Middle frontal gyrus (tissue), 1 donor: ENCODE data around the gene CDH13.

ENCODE experiments used
- DNase-seq: peaks from one replicate; pipeline ENCODE4 v3.0.0-alpha.2; 2015; ENCODE audit warnings: low spot score; ENCODE audit errors: extremely low spot score

Gene CDH13

GRCh38 chr16:82694239-82694874, 67.6 kb downstream of the CDH13 start:
- DNase-seq: no peak

GRCh38 chr16:82695806-82696205, 69.0 kb downstream of the CDH13 start:
- no peak for DNase-seq

GRCh38 chr16:82699260-82699659, 72.5 kb downstream of the CDH13 start:
- no peak for DNase-seq

- DNase-seq: no peak
These were observed 73.1 kb downstream of the CDH13 start for GRCh38 chr16:82699711-82700495.

GRCh38 chr16:82700541-82701235, 73.9 kb downstream of the CDH13 start:
- no peak for DNase-seq

- no peak for DNase-seq
These were observed 74.7 kb downstream of the CDH13 start for GRCh38 chr16:82701442-82701955.

- no peak for DNase-seq
These were observed 76.4 kb downstream of the CDH13 start for GRCh38 chr16:82703161-82703560.

- no peak for DNase-seq
These were observed 77.4 kb downstream of the CDH13 start for GRCh38 chr16:82703871-82704768.

GRCh38 chr16:82709987-82710386, 83.2 kb downstream of the CDH13 start:
- DNase-seq: no peak

- DNase-seq: no peak
These were observed 87.0 kb downstream of the CDH13 start for GRCh38 chr16:82713778-82714177.

GRCh38 chr16:82715160-82715559, 88.4 kb downstream of the CDH13 start:
- DNase-seq: no peak

GRCh38 chr16:82715833-82716232, 89.1 kb downstream of the CDH13 start:
- DNase-seq: no peak

- DNase-seq: no peak
These were observed 89.6 kb downstream of the CDH13 start for GRCh38 chr16:82716361-82716855.

- DNase-seq: no peak
These were observed 93.6 kb downstream of the CDH13 start for GRCh38 chr16:82720414-82720813.

GRCh38 chr16:82726306-82726705, 99.5 kb downstream of the CDH13 start:
- DNase-seq: no peak

- no peak for DNase-seq
These were observed 102.1 kb downstream of the CDH13 start for GRCh38 chr16:82728901-82729300.

- DNase-seq: no peak
These were observed 104.1 kb downstream of the CDH13 start for GRCh38 chr16:82730901-82731300.

- DNase-seq: no peak
These were observed 105.7 kb downstream of the CDH13 start for GRCh38 chr16:82732461-82732860.

GRCh38 chr16:82735186-82735585, 108.4 kb downstream of the CDH13 start:
- no peak for DNase-seq

GRCh38 chr16:82735673-82736091, 108.9 kb downstream of the CDH13 start:
- DNase-seq: no peak

GRCh38 chr16:82736224-82736623, 109.5 kb downstream of the CDH13 start:
- DNase-seq: no peak
